Omental fat pad (tissue), 4 donors: Measurements from ENCODE around the gene ERICH3. TPM values are rescaled to one million over a fixed set of nuclear protein-coding genes. Genes with fewer than 3 reads are reported as not detected.
"Not testable (repeated sequence)": the region's sequence is repeated elsewhere in the genome, so short reads cannot be mapped to it uniquely, and the experiment has no call there.

Source experiments
- ATAC-seq: fragments of 150-250 bp; one replicate; pipeline ENCODE4 v1.9.1; 2016; ENCODE audit warnings: mild to moderate bottlenecking, moderate library complexity; ENCODE audit not compliant: low FRiP score
- DNase-seq: peaks from one replicate; pipeline ENCODE4 v3.0.0-alpha.2; 2019; ENCODE audit warnings: low spot score
- CTCF ChIP-seq, 3 donors: fragments of 450-650 bp; IDR thresholded peaks; one replicate each; pipeline ENCODE4 v1.5.1; 2016 to 2017; ENCODE audit warnings: antibody characterized with exemption in 3 of 3, mild to moderate bottlenecking in 3 of 3, moderate library complexity in 2 of 3
- total RNA-seq, 4 donors: library from RNA; depleted of rRNA; stranded (reverse); fragments of >200 nt; gene quantifications; one replicate each; pipeline ENCODE4 v1.1.0, GENCODE V29; 2016

Gene ERICH3
- total RNA-seq, 4 donors from 2014 or later: 0.09 to 0.24 TPM; not detected in 2

GRCh38 chr1:74681851-74682250 lies 8.3 kb upstream of the ERICH3 start:
- ATAC-seq (no peak), DNase-seq (no peak)
- no peak for TF ChIP-seq CTCF (IDR thresholded peaks at IDR 0.05)

- TF ChIP-seq CTCF (IDR thresholded peaks at IDR 0.05): no peak
- no peak for DNase-seq
- no peak for ATAC-seq
These were observed 7.9 kb upstream of the ERICH3 start for GRCh38 chr1:74681449-74681848.

GRCh38 chr1:74681001-74681400 lies 7.4 kb upstream of the ERICH3 start:
- ATAC-seq: no peak
- TF ChIP-seq CTCF (IDR thresholded peaks at IDR 0.05): no peak
- no peak for DNase-seq

- TF ChIP-seq CTCF (IDR thresholded peaks at IDR 0.05): no peak
- no peak for DNase-seq
- ATAC-seq: no peak
These were observed 6.2 kb upstream of the ERICH3 start for GRCh38 chr1:74679811-74680210.

GRCh38 chr1:74677926-74678325 lies 4.3 kb upstream of the ERICH3 start:
- DNase-seq (no peak), ATAC-seq (no peak)
- TF ChIP-seq CTCF (IDR thresholded peaks at IDR 0.05): no peak

- no peak for TF ChIP-seq CTCF (IDR thresholded peaks at IDR 0.05)
- DNase-seq (no peak), ATAC-seq (no peak)
These were observed 871 bp upstream of the ERICH3 start for GRCh38 chr1:74674278-74675048.

GRCh38 chr1:74670866-74671265 lies 2.7 kb downstream of the ERICH3 start:
- not testable (repeated sequence) for DNase-seq, ATAC-seq
